Left lung (tissue), 10 donors: ENCODE data around the gene TEKT4. TPM values are rescaled to one million over a fixed set of nuclear protein-coding genes. Genes with fewer than 3 reads are reported as not detected.
"Not testable (repeated sequence)": the region's sequence is repeated elsewhere in the genome, so short reads cannot be mapped to it uniquely, and the experiment has no call there.

ENCODE experiments used
- ATAC-seq: fragments of 200-7000 bp; cut with Tn5 transposase; one replicate; pipeline ENCODE4 v1.9.1; 2020; ENCODE audit warnings: moderate library complexity
- DNase-seq, 4 donors: peaks; one replicate each; pipeline ENCODE4 v3.0.0-alpha.2; 2013 to 2020
- H3K27ac ChIP-seq, 2 donors: fragments of 200-600 bp; sonication (generic) in 1 of 2; one replicate each; pipeline versions ENCODE4 v1.5.0 to v1.8.0; 2020 to 2021
- H3K27me3 ChIP-seq, 2 donors: fragments of 200-600 bp; sonication (generic) in 1 of 2; one replicate each; pipeline versions ENCODE4 v1.5.0 to v1.8.0; 2020 to 2021
- H3K36me3 ChIP-seq, 2 donors: fragments of 200-600 bp; sonication (generic) in 1 of 2; one replicate each; pipeline versions ENCODE4 v1.5.0 to v1.8.0; 2020 to 2021
- H3K4me1 ChIP-seq, 2 donors: fragments of 200-600 bp; one replicate each; pipeline ENCODE4 v1.8.0; 2021
- H3K4me3 ChIP-seq, 2 donors: fragments of 200-600 bp; sonication (generic) in 1 of 2; one replicate each; pipeline versions ENCODE4 v1.5.0 to v1.8.0; 2020 to 2021; ENCODE audit warnings: mild to moderate bottlenecking in 1 of 2
- H3K9me3 ChIP-seq, 2 donors: fragments of 200-600 bp; sonication (generic) in 1 of 2; one replicate each; pipeline versions ENCODE4 v1.5.0 to v1.8.0; 2020 to 2021
- intact Hi-C, 2 donors: fragments of 100-400 bp; cut with DNase I; formaldehyde crosslinking; loops; one replicate each; pipeline versions ENCODE4 v1.11.2 to v1.14.2; 2022
- polyA plus RNA-seq, 6 donors: library from polyadenylated mRNA; unstranded; fragments of 120-200 nt; gene quantifications; one replicate each; pipeline ENCODE4 v1.2.1, GENCODE V29; 2013; ENCODE audit not compliant: insufficient read length in 6 of 6
- total RNA-seq, 2 donors: library from RNA; stranded (reverse); fragmentation: NEBNext Ultra II Directional; extraction: Animal tissue kit (Norgen Biotek cat#: 25700); gene quantifications; one replicate each; pipeline ENCODE4 v1.2.1, GENCODE V29; 2021
- TF ChIP-seq, protein P1 (sequence below), 2 donors: fragments of 200-600 bp; sonication (generic) in 1 of 2; IDR thresholded peaks; one replicate each; pipeline versions ENCODE4 v1.5.0 to v1.8.0; 2021; ENCODE audit warnings: antibody characterized with exemption in 2 of 2
- donor health status: DM: no; HTN: yes; CAD: no.
- donor health status: DM: no; HTN: no; CAD: no.

TEKT4 gene
- total and polyA plus RNA-seq, 8 donors, result 0.39 to 3.2 (median 1.7) TPM; not detected in 1

DNA sequence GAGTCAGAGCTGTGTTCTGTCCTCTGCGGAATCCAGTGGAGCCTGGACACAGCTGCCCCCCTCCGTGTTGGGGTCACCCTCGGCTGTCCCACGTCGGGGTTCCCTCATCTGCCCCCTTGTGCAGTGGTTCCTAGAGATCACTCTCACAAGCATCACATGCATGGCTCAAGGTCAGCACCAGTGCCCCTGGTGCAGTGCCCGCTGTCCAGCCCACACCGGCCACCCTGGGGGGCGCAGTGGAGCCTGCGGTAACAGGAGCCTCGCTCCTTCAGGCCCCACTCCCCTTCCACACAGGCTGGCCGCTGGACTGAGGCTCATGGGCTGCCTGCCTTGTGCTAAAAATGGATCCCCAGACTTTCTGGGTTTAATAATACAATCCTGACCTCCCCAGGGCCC is 8.8 kb downstream of the TEKT4 start:
- DNase-seq (peak in 1 of 4 donors; percentile 51), ATAC-seq (no peak)
- intact Hi-C loops, result no loop called here
- H3K4me3 ChIP-seq, result no peak overlapping the region
- peaks cover 0 to 26% of the 10 kb centered on the region in 2 donors for H3K27me3 ChIP-seq
- no peaks in the 10 kb centered on the region for H3K4me1 ChIP-seq
- H3K36me3 ChIP-seq, result no peaks in the 10 kb centered on the region
- TF ChIP-seq, protein P1, sequence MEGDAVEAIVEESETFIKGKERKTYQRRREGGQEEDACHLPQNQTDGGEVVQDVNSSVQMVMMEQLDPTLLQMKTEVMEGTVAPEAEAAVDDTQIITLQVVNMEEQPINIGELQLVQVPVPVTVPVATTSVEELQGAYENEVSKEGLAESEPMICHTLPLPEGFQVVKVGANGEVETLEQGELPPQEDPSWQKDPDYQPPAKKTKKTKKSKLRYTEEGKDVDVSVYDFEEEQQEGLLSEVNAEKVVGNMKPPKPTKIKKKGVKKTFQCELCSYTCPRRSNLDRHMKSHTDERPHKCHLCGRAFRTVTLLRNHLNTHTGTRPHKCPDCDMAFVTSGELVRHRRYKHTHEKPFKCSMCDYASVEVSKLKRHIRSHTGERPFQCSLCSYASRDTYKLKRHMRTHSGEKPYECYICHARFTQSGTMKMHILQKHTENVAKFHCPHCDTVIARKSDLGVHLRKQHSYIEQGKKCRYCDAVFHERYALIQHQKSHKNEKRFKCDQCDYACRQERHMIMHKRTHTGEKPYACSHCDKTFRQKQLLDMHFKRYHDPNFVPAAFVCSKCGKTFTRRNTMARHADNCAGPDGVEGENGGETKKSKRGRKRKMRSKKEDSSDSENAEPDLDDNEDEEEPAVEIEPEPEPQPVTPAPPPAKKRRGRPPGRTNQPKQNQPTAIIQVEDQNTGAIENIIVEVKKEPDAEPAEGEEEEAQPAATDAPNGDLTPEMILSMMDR (IDR thresholded peaks at IDR 0.05), result no peak
- H3K9me3 ChIP-seq, result no peaks in the 10 kb centered on the region
- no peak overlapping the region for H3K27ac ChIP-seq

DNA sequence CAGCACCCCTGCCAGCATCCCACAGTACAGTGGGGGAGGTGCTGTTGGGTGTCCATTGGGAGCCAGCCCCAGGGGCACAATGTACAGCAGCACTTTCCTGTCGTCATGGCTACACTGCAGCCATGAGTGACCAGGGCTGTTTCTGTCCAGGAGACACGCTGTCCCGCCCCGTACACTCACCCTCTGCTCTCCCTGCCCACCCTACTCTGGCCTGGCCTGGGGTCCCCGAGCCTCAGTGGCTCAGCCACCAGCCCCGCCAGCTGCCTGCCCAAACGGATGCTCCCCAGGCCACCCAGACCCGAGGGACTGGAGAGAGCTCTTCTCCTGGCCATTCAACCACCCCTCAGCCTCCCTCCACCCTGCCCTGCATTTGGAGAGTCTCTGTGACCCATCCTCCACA is 9.3 kb downstream of the TEKT4 start:
- no peaks in the 10 kb centered on the region for H3K36me3 ChIP-seq
- peaks cover 0 to 21% of the 10 kb centered on the region in 2 donors for H3K27me3 ChIP-seq
- ATAC-seq (no peak), DNase-seq (peak in 1 of 4 donors; percentile 54)
- no peaks in the 10 kb centered on the region for H3K4me1 ChIP-seq
- no peak overlapping the region for H3K27ac ChIP-seq
- H3K9me3 ChIP-seq, result no peaks in the 10 kb centered on the region
- TF ChIP-seq, protein P1 (IDR thresholded peaks at IDR 0.05), result no peak
- H3K4me3 ChIP-seq, result no peak overlapping the region
- intact Hi-C loops, result no loop called here

DNA sequence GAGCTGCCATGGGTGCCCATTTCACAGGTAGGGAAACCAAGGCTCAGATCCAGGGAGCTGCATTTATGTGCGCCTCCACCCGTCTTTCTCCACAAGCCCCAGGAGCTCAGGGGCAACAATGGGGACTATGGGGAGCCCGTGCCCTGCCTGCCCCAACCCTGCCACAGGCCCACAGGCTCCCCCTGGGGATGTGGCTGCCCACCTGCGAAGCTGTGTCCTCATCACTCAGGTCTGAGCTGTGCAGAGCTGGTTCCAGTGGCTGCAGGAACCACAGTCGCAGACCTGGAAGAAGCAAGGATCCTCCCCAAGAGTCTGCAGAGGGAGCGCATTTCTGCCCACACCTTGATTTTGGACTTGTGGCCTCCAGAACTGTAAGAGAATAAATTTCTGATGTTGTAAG is 9.8 kb downstream of the TEKT4 start:
- TF ChIP-seq, protein P1 (IDR thresholded peaks at IDR 0.05), result no peak
- ATAC-seq (no peak), DNase-seq (no peak)
- H3K36me3 ChIP-seq, result no peaks in the 10 kb centered on the region
- peaks cover 0 to 15% of the 10 kb centered on the region in 2 donors for H3K27me3 ChIP-seq
- H3K4me1 ChIP-seq, result no peaks in the 10 kb centered on the region
- H3K27ac ChIP-seq, result no peak overlapping the region
- no peaks in the 10 kb centered on the region for H3K9me3 ChIP-seq
- intact Hi-C loops, result no loop called here
- H3K4me3 ChIP-seq, result no peak overlapping the region

DNA sequence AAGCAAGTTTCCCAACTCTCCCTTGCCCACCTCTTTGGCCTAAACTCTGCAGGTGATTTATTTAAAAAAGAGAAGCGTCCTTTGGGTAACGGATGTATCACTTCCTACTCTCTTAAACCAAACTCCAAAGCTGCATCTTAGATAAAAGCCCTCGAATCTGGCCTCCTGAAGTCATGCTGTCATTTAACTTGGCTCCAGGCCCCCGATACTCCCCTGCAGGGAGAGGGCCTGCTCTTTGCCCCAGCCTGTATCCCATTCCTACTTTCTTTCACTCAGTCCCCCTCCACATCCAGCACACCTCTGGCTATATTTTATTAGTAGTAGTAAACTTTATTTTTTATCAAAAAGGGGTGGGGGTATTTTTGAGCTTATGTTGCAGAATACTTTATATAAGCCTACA is 19.0 kb downstream of the TEKT4 start:
- Histone ChIP-seq H3K9me3 (no peaks in the 10 kb centered on the region), H3K4me3 (no peak overlapping the region), H3K27me3 (peaks cover 0 to 14% of the 10 kb centered on the region in 2 donors), H3K27ac (no peak overlapping the region), H3K36me3 (no peaks in the 10 kb centered on the region), H3K4me1 (no peaks in the 10 kb centered on the region)
- TF ChIP-seq, protein P1 (IDR thresholded peaks at IDR 0.05), result no peak
- intact Hi-C loops, result no loop called here
- ATAC-seq (no peak), DNase-seq (no peak)

DNA sequence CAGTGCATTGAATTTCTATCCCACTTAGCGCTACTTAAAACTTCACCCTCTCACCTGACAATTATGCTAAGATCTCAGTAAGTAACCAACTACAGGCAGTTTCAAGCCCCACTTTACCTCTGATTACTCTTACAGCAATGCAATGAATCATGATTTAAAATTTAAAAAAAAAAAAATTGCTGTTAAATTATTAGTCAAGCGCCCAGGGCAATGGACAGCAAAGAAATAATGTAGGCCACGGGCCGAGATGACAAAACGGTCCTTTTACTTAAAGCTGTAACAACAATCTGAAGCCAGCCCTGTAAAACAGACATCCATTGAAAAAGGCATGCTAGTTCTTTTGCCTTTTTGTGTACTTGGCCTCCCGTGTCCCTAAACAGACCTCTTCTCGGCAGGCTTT is 24.0 kb downstream of the TEKT4 start:
- DNase-seq, ATAC-seq, intact Hi-C loops: not testable (repeated sequence)

DNA sequence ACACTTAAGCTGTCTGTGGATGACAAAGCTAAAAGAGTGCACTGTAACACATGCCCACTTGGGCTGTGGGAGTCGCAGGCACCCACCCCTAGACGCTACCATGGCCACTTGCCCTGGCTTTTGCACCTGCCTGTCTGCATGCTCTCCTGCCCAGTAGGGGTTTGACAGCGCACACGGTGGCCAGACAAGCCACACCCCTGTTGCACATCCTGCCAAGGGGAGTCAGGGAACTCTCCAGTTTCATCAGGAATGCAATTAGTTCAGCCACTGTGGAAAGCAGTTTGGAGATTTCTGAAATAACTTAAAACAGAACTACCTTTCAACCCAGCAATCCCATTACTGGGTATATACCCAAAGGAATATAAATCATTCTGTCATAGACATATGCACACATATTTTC is 35.7 kb downstream of the TEKT4 start:
- intact Hi-C loops, ATAC-seq, DNase-seq: not testable (repeated sequence)

More for the DNA sequence above, 24.0 kb downstream of the TEKT4 start:
- H3K4me1 ChIP-seq, H3K4me3 ChIP-seq, H3K27ac ChIP-seq, H3K36me3 ChIP-seq, H3K9me3 ChIP-seq: not testable (repeated sequence)
- peaks cover 0 to 14% of the 10 kb centered on the region in 2 donors for H3K27me3 ChIP-seq

More for the DNA sequence above, 35.7 kb downstream of the TEKT4 start:
- not testable (repeated sequence) for H3K36me3 ChIP-seq, H3K9me3 ChIP-seq, H3K4me3 ChIP-seq, H3K4me1 ChIP-seq, H3K27me3 ChIP-seq, H3K27ac ChIP-seq
